Activated CD8-positive, alpha-beta T cell treated with anti-CD3 and anti-CD28 coated beads for 36 hours (primary cell): ENCODE data around the gene PRR23E. TPM values are rescaled to one million over a fixed set of nuclear protein-coding genes. Genes with fewer than 3 reads are reported as not detected.

Experiments used
- ATAC-seq: fragments of 200-7000 bp; cut with Tn5 transposase; one replicate; pipeline ENCODE4 v1.10.0; 2021; ENCODE audit warnings: mild to moderate bottlenecking, moderate library complexity
- CTCF ChIA-PET: fragments of 350-600 bp; sonication (Branson Sonifier 250); formaldehyde crosslinking; loops from one replicate; lab custom pipeline; 2021; ENCODE audit warnings: antibody characterized with exemption; lab: Charles Lee
- POLR2A ChIA-PET: fragments of 350-600 bp; sonication (Branson Sonifier 250); formaldehyde crosslinking; loops from one replicate; lab custom pipeline; 2021; ENCODE audit warnings: antibody characterized with exemption; lab: Charles Lee
- DNase-seq: peaks from one replicate; pipeline ENCODE4 v3.0.0-alpha.2; 2020
- H3K27ac Mint-ChIP-seq: one replicate; pipeline ENCODE4 v1.8.0; 2021; ENCODE audit warnings: mild to moderate bottlenecking, mixed read lengths
- H3K27me3 Mint-ChIP-seq: one replicate; pipeline ENCODE4 v1.8.0; 2021; ENCODE audit warnings: mixed read lengths
- H3K36me3 Mint-ChIP-seq: one replicate; pipeline ENCODE4 v1.8.0; 2021; ENCODE audit warnings: low read depth, mixed read lengths
- H3K4me1 Mint-ChIP-seq: one replicate; pipeline ENCODE4 v1.8.0; 2021; ENCODE audit warnings: low read depth, mixed read lengths
- H3K4me3 Mint-ChIP-seq: one replicate; pipeline ENCODE4 v1.8.0; 2021; ENCODE audit warnings: mild to moderate bottlenecking, moderate library complexity, mixed read lengths
- H3K9me3 Mint-ChIP-seq: one replicate; pipeline ENCODE4 v1.8.0; 2021; ENCODE audit warnings: mixed read lengths
- intact Hi-C: fragments of 100-400 bp; cut with micrococcal nuclease; formaldehyde crosslinking; loops from one replicate; pipeline ENCODE4 v1.10.0; 2022
- total RNA-seq, 2 experiments: library from RNA; stranded (reverse); gene quantifications; one replicate each; pipeline ENCODE4 v1.2.3, GENCODE V29; 2021
- TF ChIP-seq, protein P1 (sequence below): fragments of 200-600 bp; IDR thresholded peaks from one replicate; pipeline ENCODE4 v1.8.0; 2022; ENCODE audit warnings: antibody characterized with exemption, mild to moderate bottlenecking

PRR23E gene
- total RNA-seq, 2 experiments from 2014 or later, result not detected

DNA sequence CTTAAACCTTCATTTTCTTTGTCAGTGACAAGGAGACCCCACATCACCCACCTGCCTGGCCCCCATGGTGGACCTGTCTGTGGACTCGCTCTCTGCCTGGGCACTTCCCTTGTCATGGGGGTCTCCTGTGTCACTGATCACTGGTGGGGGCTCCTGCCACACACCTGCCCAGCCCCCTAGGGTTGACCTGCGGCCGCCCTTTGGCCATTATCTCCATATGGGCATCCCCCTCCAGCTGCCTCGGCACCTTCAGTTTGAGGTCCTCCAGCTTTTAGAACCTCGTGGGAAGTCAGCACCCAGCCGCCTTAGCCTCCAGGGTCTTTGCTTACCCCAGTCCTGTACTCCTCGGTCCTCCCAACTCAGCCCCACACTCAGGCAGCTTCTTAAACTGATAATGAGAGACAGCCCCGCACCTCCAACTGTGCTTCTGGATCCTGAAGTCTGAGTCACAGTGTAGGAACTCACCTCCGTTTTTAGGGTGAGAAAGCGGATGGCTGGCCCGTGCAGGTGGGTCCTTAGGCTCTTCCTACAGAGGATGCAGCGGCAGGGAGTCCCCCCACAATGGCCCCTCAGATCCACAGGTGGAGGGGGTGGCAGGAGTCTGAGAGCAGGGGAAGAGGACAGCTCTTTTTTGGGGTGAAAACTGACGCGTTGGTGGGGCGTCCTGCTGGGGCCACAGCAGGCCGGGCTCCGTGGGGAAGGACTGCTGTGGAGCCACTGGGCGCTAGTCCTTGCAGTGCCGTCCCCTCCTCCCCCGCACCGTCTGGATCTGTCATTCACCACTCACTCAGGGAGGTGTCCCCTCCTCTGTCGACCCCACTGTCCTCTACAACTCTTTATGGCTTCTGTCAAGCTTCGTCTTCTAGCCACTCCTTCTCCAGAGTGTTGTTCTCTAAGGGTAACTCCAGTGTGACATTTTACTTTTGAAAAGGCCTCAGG lies 8.7 kb upstream of the PRR23E start:
- no peak for DNase-seq
- TF ChIP-seq, protein P1, sequence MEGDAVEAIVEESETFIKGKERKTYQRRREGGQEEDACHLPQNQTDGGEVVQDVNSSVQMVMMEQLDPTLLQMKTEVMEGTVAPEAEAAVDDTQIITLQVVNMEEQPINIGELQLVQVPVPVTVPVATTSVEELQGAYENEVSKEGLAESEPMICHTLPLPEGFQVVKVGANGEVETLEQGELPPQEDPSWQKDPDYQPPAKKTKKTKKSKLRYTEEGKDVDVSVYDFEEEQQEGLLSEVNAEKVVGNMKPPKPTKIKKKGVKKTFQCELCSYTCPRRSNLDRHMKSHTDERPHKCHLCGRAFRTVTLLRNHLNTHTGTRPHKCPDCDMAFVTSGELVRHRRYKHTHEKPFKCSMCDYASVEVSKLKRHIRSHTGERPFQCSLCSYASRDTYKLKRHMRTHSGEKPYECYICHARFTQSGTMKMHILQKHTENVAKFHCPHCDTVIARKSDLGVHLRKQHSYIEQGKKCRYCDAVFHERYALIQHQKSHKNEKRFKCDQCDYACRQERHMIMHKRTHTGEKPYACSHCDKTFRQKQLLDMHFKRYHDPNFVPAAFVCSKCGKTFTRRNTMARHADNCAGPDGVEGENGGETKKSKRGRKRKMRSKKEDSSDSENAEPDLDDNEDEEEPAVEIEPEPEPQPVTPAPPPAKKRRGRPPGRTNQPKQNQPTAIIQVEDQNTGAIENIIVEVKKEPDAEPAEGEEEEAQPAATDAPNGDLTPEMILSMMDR, result no peak
- H3K4me1 Mint-ChIP-seq, result no peaks in the 10 kb centered on the region
- H3K4me3 Mint-ChIP-seq, result no peak overlapping the region
- ChIA-PET CTCF (no interaction called here), POLR2A (no interaction called here)
- intact Hi-C loops, result no loop called here
- ATAC-seq, result no peak
- no peaks in the 10 kb centered on the region for H3K27me3 Mint-ChIP-seq
- H3K27ac Mint-ChIP-seq, result no peak overlapping the region
- H3K36me3 Mint-ChIP-seq, result no peaks in the 10 kb centered on the region
- H3K9me3 Mint-ChIP-seq, result no peaks in the 10 kb centered on the region

DNA sequence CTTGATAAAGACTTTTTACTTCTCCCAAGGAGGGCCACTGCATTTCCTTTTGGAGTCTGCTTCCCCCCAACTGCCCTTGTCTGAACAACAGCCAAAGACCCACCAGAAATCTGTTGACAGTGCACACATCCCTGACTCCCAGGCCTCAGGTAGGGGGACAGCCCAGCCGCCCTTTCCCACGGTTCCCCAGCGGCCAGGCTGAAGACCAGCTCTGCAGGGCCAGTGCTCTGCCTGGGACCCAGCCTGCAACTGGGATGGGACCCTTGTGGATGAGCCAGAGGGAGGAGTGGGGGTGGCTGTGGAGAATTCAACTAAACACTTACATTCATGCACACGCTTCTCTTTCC lies 8.1 kb upstream of the PRR23E start:
- DNase-seq (no peak), ATAC-seq (no peak)
- no peaks in the 10 kb centered on the region for H3K27me3 Mint-ChIP-seq
- H3K36me3 Mint-ChIP-seq, result no peaks in the 10 kb centered on the region
- no peak overlapping the region for H3K4me3 Mint-ChIP-seq
- intact Hi-C loops, result no loop called here
- TF ChIP-seq, protein P1, result no peak
- ChIA-PET POLR2A (no interaction called here), CTCF (no interaction called here)
- no peak overlapping the region for H3K27ac Mint-ChIP-seq
- no peaks in the 10 kb centered on the region for H3K9me3 Mint-ChIP-seq
- H3K4me1 Mint-ChIP-seq, result no peaks in the 10 kb centered on the region

GRCh38 chr3:127185268-127185667 lies 7.7 kb upstream of the PRR23E start:
- intact Hi-C loops, result no loop called here
- ChIA-PET POLR2A (no interaction called here), CTCF (no interaction called here)
- Mint-ChIP-seq H3K4me1 (no peaks in the 10 kb centered on the region), H3K9me3 (no peaks in the 10 kb centered on the region), H3K27ac (no peak overlapping the region), H3K4me3 (no peak overlapping the region), H3K36me3 (no peaks in the 10 kb centered on the region), H3K27me3 (no peaks in the 10 kb centered on the region)
- ATAC-seq (no peak), DNase-seq (no peak)
- TF ChIP-seq, protein P1, result no peak

DNA sequence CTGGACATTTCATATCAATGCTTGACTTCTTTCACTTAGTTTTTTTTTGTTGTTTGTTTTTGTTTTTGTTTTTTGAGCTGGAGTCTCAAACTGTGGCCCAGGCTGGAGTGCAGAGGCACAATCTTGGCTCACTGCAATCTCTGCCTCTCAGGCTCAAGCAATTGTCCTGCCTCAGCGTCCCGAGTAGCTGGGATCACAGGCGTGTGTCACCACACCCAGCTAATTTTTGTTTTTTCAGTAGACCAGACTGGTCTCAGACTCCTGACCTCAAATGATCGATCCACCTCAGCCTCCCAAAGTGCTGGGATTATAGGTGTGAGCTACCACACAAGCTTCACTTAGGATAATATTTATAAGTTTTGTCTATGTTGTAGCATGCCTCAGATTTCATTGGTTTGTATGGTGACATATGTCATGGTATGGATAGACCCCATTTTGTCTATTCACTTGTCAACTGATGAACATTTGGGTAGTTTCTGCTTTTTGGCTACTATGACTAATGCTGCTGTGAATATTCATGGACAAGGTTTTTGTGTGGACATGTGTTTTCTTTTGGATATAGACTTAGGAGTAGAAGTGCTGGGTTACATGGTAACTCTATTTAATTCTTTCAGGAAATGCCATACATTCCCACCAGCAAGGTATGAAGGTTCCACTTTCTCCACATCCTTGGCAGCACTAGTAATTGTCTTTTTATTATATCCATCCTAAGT lies 6.8 kb upstream of the PRR23E start:
- no peak overlapping the region for H3K27ac Mint-ChIP-seq
- no peaks in the 10 kb centered on the region for H3K27me3 Mint-ChIP-seq
- H3K4me3 Mint-ChIP-seq, result no peak overlapping the region
- intact Hi-C loops, result no loop called here
- ChIA-PET CTCF (no interaction called here), POLR2A (no interaction called here)
- DNase-seq (no peak), ATAC-seq (no peak)
- TF ChIP-seq, protein P1, result no peak
- H3K9me3 Mint-ChIP-seq, result peaks cover 1% of the 10 kb centered on the region
- H3K4me1 Mint-ChIP-seq, result no peaks in the 10 kb centered on the region
- H3K36me3 Mint-ChIP-seq, result no peaks in the 10 kb centered on the region

DNA sequence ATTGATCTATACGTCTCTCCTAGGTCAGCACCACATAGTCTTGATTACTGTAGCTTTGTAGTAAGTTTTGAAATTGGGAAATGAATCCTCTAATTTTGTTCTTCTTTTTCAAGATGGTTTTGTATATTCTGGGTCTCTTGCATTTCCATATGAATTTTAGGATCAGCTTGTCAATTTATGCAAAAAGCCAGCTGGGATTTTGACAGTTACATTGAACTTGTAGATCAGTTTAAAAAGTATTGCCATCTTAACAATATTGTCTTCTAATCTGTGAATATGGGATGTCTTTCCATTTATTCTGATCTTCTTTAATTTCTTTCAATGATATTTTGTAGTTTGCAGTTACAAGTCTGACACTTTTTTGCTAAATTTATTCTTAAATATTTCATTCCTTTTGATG lies 5.6 kb upstream of the PRR23E start:
- no peak overlapping the region for H3K27ac Mint-ChIP-seq
- H3K9me3 Mint-ChIP-seq, result peaks cover 8% of the 10 kb centered on the region
- TF ChIP-seq, protein P1, result no peak
- H3K4me3 Mint-ChIP-seq, result no peak overlapping the region
- CTCF ChIA-PET, result no interaction called here
- H3K4me1 Mint-ChIP-seq, result no peaks in the 10 kb centered on the region
- intact Hi-C loops, result no loop called here
- no peak for DNase-seq
- H3K27me3 Mint-ChIP-seq, result peaks cover 1% of the 10 kb centered on the region
- POLR2A ChIA-PET, result no interaction called here
- H3K36me3 Mint-ChIP-seq, result no peaks in the 10 kb centered on the region
- ATAC-seq, result no peak
